Endodermal cell (in vitro differentiated cells): ENCODE results near the gene ZCCHC14. TPM values are rescaled to one million over a fixed set of nuclear protein-coding genes. Genes with fewer than 3 reads are reported as not detected.
"Not testable (repeated sequence)": the region's sequence is repeated elsewhere in the genome, so short reads cannot be mapped to it uniquely, and the experiment has no call there.

Experiments used
- DNase-seq: peaks from one replicate; pipeline ENCODE4 v3.0.0-alpha.2; 2017
- H3K27ac ChIP-seq: 2 replicates; pipeline ENCODE4 v1.5.1; 2013; ENCODE audit warnings: mild to moderate bottlenecking, low read depth, low read length, moderate library complexity
- H3K27me3 ChIP-seq: 2 replicates; pipeline ENCODE4 v1.6.1; 2013; ENCODE audit warnings: mild to moderate bottlenecking, low read length, moderate library complexity; ENCODE audit not compliant: insufficient read depth, control insufficient read depth, poor library complexity, severe bottlenecking
- H3K36me3 ChIP-seq: 2 replicates; pipeline ENCODE4 v1.7.0; 2013; ENCODE audit warnings: mild to moderate bottlenecking, low read length, moderate library complexity; ENCODE audit not compliant: control insufficient read depth, insufficient read depth
- H3K4me1 ChIP-seq: one replicate; pipeline ENCODE4 v1.7.0; 2013; ENCODE audit warnings: low read length; ENCODE audit not compliant: control insufficient read depth, insufficient read depth
- H3K4me3 ChIP-seq: 2 replicates; pipeline ENCODE4 v1.5.1; 2013; ENCODE audit warnings: mild to moderate bottlenecking, low read length, moderate library complexity
- H3K9ac ChIP-seq: 2 replicates; pipeline ENCODE4 v1.6.1; 2013; ENCODE audit warnings: mild to moderate bottlenecking, low read length, moderate library complexity; ENCODE audit not compliant: poor library complexity, severe bottlenecking; ENCODE audit errors: extremely low read depth
- H3K9me3 ChIP-seq: 2 replicates; pipeline ENCODE4 v1.6.1; 2013; ENCODE audit warnings: mild to moderate bottlenecking, low read length, moderate library complexity; ENCODE audit not compliant: control insufficient read depth
- H3K27ac Mint-ChIP-seq: 2 replicates; pipeline ENCODE4 v1.8.0; 2020; ENCODE audit warnings: mixed read lengths
- H3K27me3 Mint-ChIP-seq: 2 replicates; pipeline ENCODE4 v1.8.0; 2021; ENCODE audit warnings: mild to moderate bottlenecking, mixed read lengths; ENCODE audit not compliant: insufficient read depth
- H3K36me3 Mint-ChIP-seq: 2 replicates; pipeline ENCODE4 v1.8.0; 2020; ENCODE audit warnings: low read depth, mixed read lengths
- H3K4me1 Mint-ChIP-seq: 2 replicates; pipeline ENCODE4 v1.8.0; 2020; ENCODE audit warnings: mixed read lengths
- H3K4me3 Mint-ChIP-seq: 2 replicates; pipeline ENCODE4 v1.8.0; 2020; ENCODE audit warnings: mild to moderate bottlenecking, moderate library complexity, mixed read lengths
- H3K9me3 Mint-ChIP-seq: 2 replicates; pipeline ENCODE4 v1.8.0; 2020; ENCODE audit warnings: mild to moderate bottlenecking, mixed read lengths
- CTCF ChIP-seq: fragments of 200-600 bp; sonication (generic); conservative IDR thresholded peaks from 2 replicates; pipeline ENCODE4 v1.5.0; 2021; ENCODE audit warnings: antibody characterized with exemption, mild to moderate bottlenecking
- WGBS, 2 experiments: methylation state at CpG; one replicate each; pipeline versions ENCODE4 v1.1.5 to v1.1.7; 2013; ENCODE audit warnings: missing lambda C conversion rate in 2 of 2, mixed read lengths in 1 of 2; ENCODE audit not compliant: insufficient coverage in 1 of 2, insufficient read length in 1 of 2; 5-methylcytosine and 5-hydroxymethylcytosine counted together
- total RNA-seq, 2 donors: library from RNA; stranded (reverse); fragmentation: NEBNext Ultra II Directional in 1 of 2; extraction: Animal tissue kit (Norgen Biotek cat#: 25700) in 1 of 2; gene quantifications; 2 replicates in 1 of 2; 3 replicates in 1 of 2; pipeline ENCODE4 v1.2.1, GENCODE V29; 2021

Gene ZCCHC14
- total RNA-seq, 2 donors from 2014 or later, result 27.3 to 33.7 TPM

- H3K9ac ChIP-seq, H3K27ac ChIP-seq, H3K27me3 Mint-ChIP-seq, H3K4me1 Mint-ChIP-seq, DNase-seq, H3K9me3 ChIP-seq, H3K9me3 Mint-ChIP-seq, H3K4me3 ChIP-seq, H3K36me3 ChIP-seq, H3K27ac Mint-ChIP-seq, H3K36me3 Mint-ChIP-seq, H3K4me1 ChIP-seq, H3K4me3 Mint-ChIP-seq, H3K27me3 ChIP-seq: not testable (repeated sequence)
- 93 to 95% methylated on average over 19 to 28 of the region's 34 CpGs for WGBS, 2 experiments
These were observed 25.0 kb upstream of the ZCCHC14 start for GRCh38 chr16:87517610-87518429.

GRCh38 chr16:87516361-87516760, 23.5 kb upstream of the ZCCHC14 start:
- H3K9me3 Mint-ChIP-seq, result no peaks in the 10 kb centered on the region
- Histone ChIP-seq H3K4me3 (no peak overlapping the region), H3K36me3 (no peaks in the 10 kb centered on the region), H3K27ac (no peak overlapping the region), H3K9me3 (no peaks in the 10 kb centered on the region), H3K27me3 (no peaks in the 10 kb centered on the region), H3K4me1 (no peaks in the 10 kb centered on the region), H3K9ac (no peak overlapping the region)
- H3K36me3 Mint-ChIP-seq, result no peaks in the 10 kb centered on the region
- no peak overlapping the region for H3K4me3 Mint-ChIP-seq
- no peaks in the 10 kb centered on the region for H3K27me3 Mint-ChIP-seq
- no peak for TF ChIP-seq CTCF
- WGBS, 2 experiments, result 97 to 100% methylated on average over 3 to 12 of the region's 12 CpGs
- DNase-seq, result no peak
- H3K4me1 Mint-ChIP-seq, result no peaks in the 10 kb centered on the region
- no peak overlapping the region for H3K27ac Mint-ChIP-seq

DNA sequence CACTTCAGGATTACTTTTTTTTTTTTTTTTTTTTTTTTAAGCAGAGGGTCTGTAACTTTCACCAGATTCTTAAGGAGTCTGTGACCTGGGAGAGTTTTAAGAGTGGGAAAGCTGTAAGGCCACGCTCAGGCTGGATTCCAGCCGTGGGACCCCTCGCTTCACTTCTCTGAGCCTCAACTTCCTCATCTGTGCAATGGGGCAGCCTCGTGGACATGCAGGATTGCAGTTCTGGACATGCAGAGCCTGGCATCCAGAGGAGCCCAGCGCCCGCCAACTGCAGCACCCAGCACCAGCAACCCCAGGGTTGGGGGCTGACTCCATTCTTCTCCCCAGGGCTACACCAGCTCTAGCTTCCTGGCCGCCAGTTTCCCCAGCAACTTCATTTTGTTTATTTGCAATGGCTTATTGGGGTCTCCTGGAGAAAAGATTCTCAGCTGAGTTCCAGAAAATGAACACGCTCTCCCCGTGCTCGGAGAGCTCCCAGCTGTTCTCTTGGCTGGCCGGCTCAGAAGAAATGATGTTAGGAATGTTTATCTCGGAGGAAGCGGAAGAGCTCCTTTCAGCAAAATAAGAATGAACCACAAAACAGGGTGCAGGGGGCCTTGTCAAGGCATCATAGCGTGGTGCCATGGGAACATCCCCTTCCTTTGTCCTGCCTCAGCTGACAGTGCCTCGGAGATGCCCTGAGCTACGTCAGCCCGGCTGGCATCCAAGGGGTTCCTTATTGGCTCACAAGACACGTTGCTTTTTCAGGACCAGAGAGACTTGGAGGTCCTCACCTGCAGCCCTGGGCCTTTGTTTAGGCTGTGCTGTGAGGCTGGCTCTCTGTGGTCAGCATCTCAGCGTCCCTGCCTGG, 22.9 kb upstream of the ZCCHC14 start:
- H3K27ac Mint-ChIP-seq, result no peak overlapping the region
- no peak overlapping the region for H3K4me3 ChIP-seq
- no peaks in the 10 kb centered on the region for H3K4me1 ChIP-seq
- no peaks in the 10 kb centered on the region for H3K4me1 Mint-ChIP-seq
- DNase-seq, result no peak
- no peak overlapping the region for H3K4me3 Mint-ChIP-seq
- TF ChIP-seq CTCF, result no peak
- no peak overlapping the region for H3K27ac ChIP-seq
- no peaks in the 10 kb centered on the region for H3K9me3 ChIP-seq
- H3K27me3 Mint-ChIP-seq, result no peaks in the 10 kb centered on the region
- H3K9me3 Mint-ChIP-seq, result peaks cover 1% of the 10 kb centered on the region
- no peaks in the 10 kb centered on the region for H3K36me3 Mint-ChIP-seq
- H3K36me3 ChIP-seq, result no peaks in the 10 kb centered on the region
- 87 to 94% methylated on average over 8 to 19 of the region's 19 CpGs for WGBS, 2 experiments
- H3K27me3 ChIP-seq, result no peaks in the 10 kb centered on the region
- no peak overlapping the region for H3K9ac ChIP-seq

DNA sequence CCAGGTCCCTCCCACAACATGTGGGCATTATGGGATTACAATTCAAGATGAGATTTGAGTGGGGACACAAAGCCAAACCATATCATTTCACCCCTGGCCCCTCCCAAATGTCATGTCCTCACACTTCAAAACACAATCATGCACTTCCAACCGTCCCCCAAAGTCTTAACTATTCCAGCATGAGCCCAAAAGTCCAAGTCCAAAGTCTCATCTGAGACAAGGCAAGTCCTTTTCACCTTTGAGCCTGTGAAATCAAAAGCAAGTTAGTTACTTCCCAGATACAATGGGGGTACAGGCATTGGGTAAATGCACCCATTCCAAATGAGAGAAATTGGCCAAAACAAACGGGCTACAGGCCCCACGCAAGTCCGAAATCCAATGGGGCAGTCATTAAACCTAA, 17.0 kb upstream of the ZCCHC14 start:
- H3K27ac ChIP-seq, H3K27me3 ChIP-seq, H3K27me3 Mint-ChIP-seq, H3K9me3 ChIP-seq, H3K4me3 Mint-ChIP-seq, H3K4me1 ChIP-seq, DNase-seq, H3K36me3 Mint-ChIP-seq, H3K36me3 ChIP-seq, H3K4me3 ChIP-seq, H3K9ac ChIP-seq, H3K4me1 Mint-ChIP-seq, H3K9me3 Mint-ChIP-seq, H3K27ac Mint-ChIP-seq: not testable (repeated sequence)
- WGBS, 2 experiments, result 90 to 91% methylated on average over 4 of the region's 4 CpGs
